Heart right ventricle (tissue), 16 donors: Measurements from ENCODE around the gene TAPT1. TPM values are rescaled to one million over a fixed set of nuclear protein-coding genes. Genes with fewer than 3 reads are reported as not detected.
A peak's percentile ranks its signal among the peaks of the same experiment; 100 is the strongest.
"Not testable (repeated sequence)": the region's sequence is repeated elsewhere in the genome, so short reads cannot be mapped to it uniquely, and the experiment has no call there.

ENCODE experiments used
- ATAC-seq, 8 donors: fragments of 200-7000 bp; cut with Tn5 transposase; one replicate each; pipeline ENCODE4 v1.9.1; 2020; ENCODE audit warnings: mild to moderate bottlenecking in 8 of 8, moderate library complexity in 8 of 8, moderate number of reproducible peaks in 1 of 8
- DNase-seq, 2 donors: peaks; one replicate each; pipeline ENCODE4 v3.0.0-alpha.2; 2020
- H3K27ac ChIP-seq, 10 donors: fragments of 200-600 bp; sonication (generic) in 2 of 10; one replicate each; pipeline versions ENCODE4 v1.5.0 to v1.8.0; 2020 to 2022; ENCODE audit warnings: mild to moderate bottlenecking in 3 of 10
- H3K27me3 ChIP-seq, 7 donors: fragments of 200-600 bp; one replicate each; pipeline ENCODE4 v1.8.0; 2021 to 2022; ENCODE audit warnings: mild to moderate bottlenecking in 2 of 7
- H3K36me3 ChIP-seq, 9 donors: fragments of 200-600 bp; sonication (generic) in 1 of 9; one replicate each; pipeline versions ENCODE4 v1.5.0 to v1.8.0; 2020 to 2022; ENCODE audit warnings: mild to moderate bottlenecking in 2 of 9
- H3K4me1 ChIP-seq, 9 donors: fragments of 200-600 bp; sonication (generic) in 1 of 9; one replicate each; pipeline versions ENCODE4 v1.5.0 to v1.8.0; 2020 to 2022; ENCODE audit warnings: mild to moderate bottlenecking in 4 of 9
- H3K4me3 ChIP-seq, 10 donors: fragments of 200-600 bp; sonication (generic) in 2 of 10; one replicate each; pipeline versions ENCODE4 v1.5.0 to v1.8.0; 2020 to 2022; ENCODE audit warnings: mild to moderate bottlenecking in 7 of 10, moderate library complexity in 2 of 10
- H3K9me3 ChIP-seq, 11 donors: fragments of 200-600 bp in 10 of 11; sonication (generic) in 2 of 11; one replicate each; pipeline versions ENCODE4 v1.5.0 to v1.8.0; 2013 to 2022; ENCODE audit warnings: mild to moderate bottlenecking in 2 of 11, control low read depth in 1 of 11, moderate library complexity in 1 of 11
- CTCF ChIP-seq, 9 donors: fragments of 200-600 bp; sonication (generic) in 2 of 9; IDR thresholded peaks; one replicate each; pipeline versions ENCODE4 v1.5.0 to v1.8.0; 2021 to 2022; ENCODE audit warnings: antibody characterized with exemption in 9 of 9, mild to moderate bottlenecking in 5 of 9, moderate library complexity in 1 of 9
- WGBS, 2 donors: extraction: QIAGEN DNeasy Blood & Tissue Kit; methylation state at CpG; one replicate each; pipeline ENCODE4 v1.1.7; 2013; ENCODE audit warnings: inconsistent platforms in 1 of 2; 5-methylcytosine and 5-hydroxymethylcytosine counted together
- intact Hi-C, 10 donors: fragments of 100-400 bp; cut with DNase I; formaldehyde crosslinking; loops; one replicate each; pipeline versions ENCODE4 v1.11.1 to v1.14.2; 2022
- polyA plus RNA-seq, 2 donors: library from polyadenylated mRNA; stranded (reverse); fragments of 200-250 nt; gene quantifications; one replicate each; pipeline ENCODE4 v1.2.3, GENCODE V29; 2013
- total RNA-seq, 10 donors: library from RNA; stranded (reverse); fragmentation: NEBNext Ultra II Directional in 3 of 10; extraction: Animal tissue kit (Norgen Biotek cat#: 25700) in 3 of 10; gene quantifications; one replicate each; pipeline versions ENCODE4 v1.2.1 to v1.2.4, GENCODE V29; 2021 to 2023
- donor health status: Arrhythmogenic right ventricular cardiomyopathy.
- donor health status: ischemic (EF 13 %, LVEDD 7.1; RV severe dilation, severe dysfunction).
- donor health status: healthy with polysubstance abuse.
- donor health status: DM: no; HTN: yes; CAD: no.
- donor health status: DM: no; HTN: no; CAD: no.
- donor health status: ischemic (EF 25% LVEDD 6.9; RV normal size, moderate dysfunction).
- donor health status: ischemic (EF 25% LVEDD 5.7; RV mildly dilated, moderate dysfunction).
- donor health status: healthy.
- donor health status: DM: yes; HTN: yes; CAD: no.
- donor health status: Ischemic cardiomyopathy.
- donor health status: ischemic (EF 35%, LVEDD 5.7; RV mildly dilated, moderate dysfunction).
- donor health status: nonischemic (EF 11% LVEDD 7.7; RV severe dilation, severe dysfunction).
- donor health status: DM: yes; HTN: yes; CAD: no.
- donor health status: PGD.
- donor health status: ischemic (EF 29% LVEDD 5.4; RV normal size, mild dysfunction).
- donor health status: nonischemic (EF 23%, LVEDD 6.1; RV moderate dilation, normal function).

The TAPT1 gene
- total and polyA plus RNA-seq, 12 donors: 14.3 to 44.8 (median 35.6) TPM

DNA sequence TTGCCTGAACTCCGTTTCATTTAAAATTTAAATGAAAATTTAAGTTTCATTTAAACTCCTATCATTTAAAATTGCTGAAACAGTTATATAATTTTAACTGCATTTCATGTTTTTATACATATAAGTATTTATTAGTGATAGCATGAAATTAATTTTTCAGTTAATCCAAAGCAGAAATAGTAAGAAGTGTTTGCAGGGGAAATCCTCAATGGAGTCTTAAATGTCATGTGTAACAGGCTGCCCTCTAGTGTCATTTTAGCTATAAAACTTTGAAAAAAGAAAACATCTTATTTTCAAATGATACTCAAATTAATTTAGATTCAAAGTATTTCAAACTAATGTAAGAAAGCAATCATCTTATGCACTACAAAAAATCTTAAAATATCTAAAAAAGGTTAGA lies 27.2 kb downstream of the TAPT1 start:
- WGBS, 2 donors: 95 to 98% methylated on average over 1 of the region's 1 CpG
- H3K27me3 ChIP-seq: no peaks in the 10 kb centered on the region
- peaks cover 0 to 63% (median 40%) of the 10 kb centered on the region in 9 donors for H3K4me1 ChIP-seq
- intact Hi-C loops: loop anchor here in 9 of 10 donors (2.0 to 10.0 kb wide), 6 partner anchors 63 to 174 kb away; no protein-coding TSS in a partner anchor
- no peak overlapping the region for H3K4me3 ChIP-seq
- TF ChIP-seq CTCF (IDR thresholded peaks at IDR 0.05): peak in 7 of 9 donors; percentile 32 to 67 (median 52)
- H3K36me3 ChIP-seq: peaks cover 0 to 35% (median 0%) of the 10 kb centered on the region in 9 donors
- no peaks in the 10 kb centered on the region for H3K9me3 ChIP-seq
- ATAC-seq: no peak
- DNase-seq: no peak
- no peak overlapping the region for H3K27ac ChIP-seq

- H3K27ac ChIP-seq: peak overlapping the region in 1 of 10 donors; percentile 22
- intact Hi-C loops: loop anchor here in 9 of 10 donors (2.0 to 10.0 kb wide), 6 partner anchors 64 to 173 kb away; no protein-coding TSS in a partner anchor
- H3K4me3 ChIP-seq: no peak overlapping the region
- no peaks in the 10 kb centered on the region for H3K9me3 ChIP-seq
- 61 to 71% methylated on average over 2 of the region's 2 CpGs for WGBS, 2 donors
- TF ChIP-seq CTCF (IDR thresholded peaks at IDR 0.05): no peak
- ATAC-seq (peak in 3 of 8 donors; percentile 18 to 46 (median 41)), DNase-seq (no peak)
- peaks cover 0 to 60% (median 46%) of the 10 kb centered on the region in 9 donors for H3K4me1 ChIP-seq
- no peaks in the 10 kb centered on the region for H3K27me3 ChIP-seq
- H3K36me3 ChIP-seq: peaks cover 0 to 28% (median 0%) of the 10 kb centered on the region in 9 donors
Observed at GRCh38 chr4:16197876-16198665, 28.2 kb downstream of the TAPT1 start.

DNA sequence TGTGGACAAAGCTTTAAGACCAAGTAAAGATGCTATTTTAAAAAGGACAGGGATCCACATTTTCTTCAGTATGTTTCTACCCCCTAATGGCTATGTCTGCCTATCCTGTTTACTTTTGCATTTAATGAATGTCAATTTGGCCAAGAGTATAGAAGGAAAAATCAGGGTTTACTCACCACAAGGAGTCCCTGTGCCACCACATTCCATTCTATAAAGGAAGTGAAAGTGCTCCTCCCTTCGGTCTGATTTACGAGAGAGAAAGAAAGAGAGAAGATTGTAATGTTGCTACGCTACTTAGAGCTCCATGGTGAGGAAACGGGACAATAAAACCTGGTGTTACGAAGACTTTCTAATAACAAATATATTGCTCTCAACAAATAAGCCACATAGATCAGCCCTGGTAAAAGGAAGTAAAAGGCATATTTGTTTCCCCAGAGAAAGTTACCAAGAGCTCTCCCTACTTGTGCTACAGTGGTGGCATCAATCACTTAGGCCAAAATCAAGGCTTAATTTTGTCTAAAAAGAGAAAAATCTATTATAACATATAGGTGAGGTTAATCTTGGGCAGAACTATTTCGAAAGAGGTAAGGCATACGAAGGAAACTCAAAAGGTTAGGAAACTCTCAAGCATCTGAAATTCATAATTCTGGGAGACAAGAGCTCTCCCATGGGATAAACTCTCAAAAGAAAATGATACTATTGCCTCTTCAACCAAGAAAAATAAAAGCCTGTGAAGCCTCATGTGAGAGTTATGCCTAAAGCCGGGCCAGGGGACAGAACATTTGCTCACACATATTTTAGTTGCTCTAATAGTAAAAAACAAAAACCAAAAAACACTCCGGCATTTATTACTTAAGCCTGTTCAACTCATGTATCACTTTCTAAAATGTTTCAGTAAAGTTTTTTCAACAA lies 29.5 kb downstream of the TAPT1 start:
- peak in 7 of 9 donors; percentile 39 to 67 (median 51) for TF ChIP-seq CTCF (IDR thresholded peaks at IDR 0.05)
- peaks cover 0 to 22% (median 0%) of the 10 kb centered on the region in 9 donors for H3K36me3 ChIP-seq
- intact Hi-C loops: loop anchor here in 6 of 10 donors (5.0 to 10.0 kb wide), 4 partner anchors 66 to 172 kb away; no protein-coding TSS in a partner anchor
- DNase-seq (peak in 1 of 2 donors; percentile 31), ATAC-seq (peak; percentile 73 to 93 (median 84))
- no peaks in the 10 kb centered on the region for H3K27me3 ChIP-seq
- no peaks in the 10 kb centered on the region for H3K9me3 ChIP-seq
- peak overlapping the region in 7 of 10 donors; percentile 4 to 34 (median 26) for H3K4me3 ChIP-seq
- WGBS, 2 donors: 38 to 44% methylated on average over 9 of the region's 9 CpGs
- peaks cover 0 to 65% (median 55%) of the 10 kb centered on the region in 9 donors for H3K4me1 ChIP-seq
- peak overlapping the region in 9 of 10 donors; percentile 19 to 73 (median 41) for H3K27ac ChIP-seq

DNA sequence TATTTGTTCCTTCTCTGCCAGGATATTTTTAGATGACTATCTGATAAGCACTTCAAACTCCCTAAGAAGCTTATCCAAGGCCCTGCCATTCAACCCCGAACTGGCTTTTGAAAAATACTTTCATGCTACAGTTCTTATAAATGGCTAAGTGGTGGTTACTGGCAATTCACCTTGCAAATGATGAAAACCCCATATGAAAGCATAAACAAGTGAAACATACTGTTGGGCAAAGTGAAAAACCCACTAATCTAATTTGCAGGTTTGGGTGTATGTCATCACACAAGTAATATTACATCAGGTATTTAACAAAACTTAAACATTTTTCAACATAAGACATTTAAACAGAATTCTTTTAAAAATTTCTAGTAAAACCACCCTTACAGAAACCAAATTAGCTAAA lies 31.1 kb downstream of the TAPT1 start:
- ATAC-seq (no peak), DNase-seq (no peak)
- Histone ChIP-seq H3K4me1 (peaks cover 0 to 65% (median 55%) of the 10 kb centered on the region in 9 donors), H3K27me3 (no peaks in the 10 kb centered on the region), H3K36me3 (peaks cover 0 to 23% (median 11%) of the 10 kb centered on the region in 9 donors), H3K9me3 (no peaks in the 10 kb centered on the region), H3K27ac (peak overlapping the region in 1 of 10 donors; percentile 1), H3K4me3 (no peak overlapping the region)
- TF ChIP-seq CTCF (IDR thresholded peaks at IDR 0.05): no peak
- WGBS, 2 donors: 49 to 83% methylated on average over 1 of the region's 1 CpG
- intact Hi-C loops: loop anchor here in 7 of 10 donors (2.0 to 10.0 kb wide), 5 partner anchors 67 to 170 kb away; no protein-coding TSS in a partner anchor

DNA sequence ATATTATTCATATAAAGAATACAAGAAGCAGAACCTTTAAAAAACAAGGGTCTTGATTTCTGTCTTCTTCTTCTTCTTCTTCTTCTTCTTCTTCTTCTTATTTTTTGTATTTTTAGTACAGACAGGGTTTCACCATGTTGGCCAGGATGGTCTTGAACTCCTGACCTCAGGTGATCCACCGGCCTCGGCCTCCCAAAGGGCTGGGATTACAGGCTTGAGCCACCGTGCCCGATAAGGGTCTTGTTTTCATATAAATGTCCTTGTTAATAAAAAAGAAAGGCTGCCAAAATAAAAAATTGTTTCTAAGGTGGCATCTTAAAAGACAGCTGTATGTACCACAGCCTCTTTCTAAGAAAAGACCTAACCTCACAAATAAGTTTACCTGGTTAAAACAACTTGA lies 31.5 kb downstream of the TAPT1 start:
- intact Hi-C loops: loop anchor here in 7 of 10 donors (2.0 to 10.0 kb wide), 5 partner anchors 68 to 170 kb away; no protein-coding TSS in a partner anchor
- H3K4me1 ChIP-seq: peaks cover 0 to 65% (median 55%) of the 10 kb centered on the region in 9 donors

More for the DNA sequence above, 31.5 kb downstream of the TAPT1 start:
- ATAC-seq, H3K4me3 ChIP-seq, H3K9me3 ChIP-seq, DNase-seq, H3K27me3 ChIP-seq: not testable (repeated sequence)
- Histone ChIP-seq H3K27ac (peak overlapping the region in 1 of 10 donors; percentile 7), H3K36me3 (peaks cover 0 to 24% (median 15%) of the 10 kb centered on the region in 9 donors)
- WGBS, 2 donors: 86 to 88% methylated on average over 4 of the region's 4 CpGs
